GM06990 (cell line): Measurements from ENCODE around the gene TMEM163.

ENCODE experiments used
- DNase-seq: peaks from one replicate; pipeline ENCODE4 v3.0.0-alpha.2; 2011; ENCODE audit not compliant: insufficient read length; ENCODE audit errors: extremely low read depth
- H3K27me3 ChIP-seq: replicated peaks from 2 replicates; pipeline ENCODE4 v1.6.0; 2011; ENCODE audit warnings: low read length; ENCODE audit not compliant: control insufficient read depth, insufficient read depth
- H3K36me3 ChIP-seq: 2 replicates; pipeline ENCODE4 v1.5.1; 2011; ENCODE audit warnings: low read length; ENCODE audit not compliant: control insufficient read depth, insufficient read depth
- H3K4me3 ChIP-seq: replicated peaks from 2 replicates; pipeline ENCODE4 v1.5.1; 2011; ENCODE audit warnings: low read depth, mild to moderate bottlenecking, control low read depth, low read length
- CTCF ChIP-seq: IDR thresholded peaks from 2 replicates; pipeline ENCODE4 v1.5.1; 2011; ENCODE audit warnings: low read length, control low read depth, mild to moderate bottlenecking, inconsistent platforms; ENCODE audit not compliant: insufficient read depth, poor library complexity, severe bottlenecking

The TMEM163 gene

GRCh38 chr2:134416637-134417036, 302.2 kb downstream of the TMEM163 start:
- DNase-seq = no peak
- Histone ChIP-seq H3K27me3 (no peaks in the 10 kb centered on the region), H3K4me3 (no peak overlapping the region), H3K36me3 (peaks cover 5% of the 10 kb centered on the region; the same call in 1 of the 2 replicates)
- no peak for TF ChIP-seq CTCF

GRCh38 chr2:134416018-134416417, 302.8 kb downstream of the TMEM163 start:
- no peak for TF ChIP-seq CTCF

DNA sequence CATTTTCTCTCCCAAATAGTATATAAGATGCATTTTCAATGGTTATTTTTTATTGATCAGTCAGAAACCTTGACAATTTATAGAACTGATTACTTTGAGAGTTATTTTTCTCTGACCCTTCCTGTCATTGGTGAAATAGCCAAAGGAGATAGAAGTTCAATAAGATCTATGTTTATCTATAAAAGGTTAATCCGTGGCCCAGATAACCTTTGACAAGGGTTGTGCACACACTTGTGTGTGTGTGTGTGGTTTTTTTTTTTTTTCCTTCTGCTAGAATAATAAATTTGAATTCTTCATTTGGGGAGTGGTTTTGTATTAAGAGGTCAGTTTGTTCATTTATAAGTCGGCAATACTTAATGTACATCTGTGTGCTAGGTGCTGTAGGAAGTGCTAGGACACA, 304.9 kb downstream of the TMEM163 start:
- no peak for DNase-seq
- no peak for TF ChIP-seq CTCF
- peaks cover 5% of the 10 kb centered on the region; the same call in 1 of the 2 replicates for H3K36me3 ChIP-seq
- H3K4me3 ChIP-seq = no peak overlapping the region
- no peaks in the 10 kb centered on the region for H3K27me3 ChIP-seq

More at GRCh38 chr2:134416018-134416417, 302.8 kb downstream of the TMEM163 start:
- no peak overlapping the region for H3K4me3 ChIP-seq
- H3K36me3 ChIP-seq = peaks cover 5% of the 10 kb centered on the region; the same call in 1 of the 2 replicates
- no peak for DNase-seq
- no peaks in the 10 kb centered on the region for H3K27me3 ChIP-seq

DNA sequence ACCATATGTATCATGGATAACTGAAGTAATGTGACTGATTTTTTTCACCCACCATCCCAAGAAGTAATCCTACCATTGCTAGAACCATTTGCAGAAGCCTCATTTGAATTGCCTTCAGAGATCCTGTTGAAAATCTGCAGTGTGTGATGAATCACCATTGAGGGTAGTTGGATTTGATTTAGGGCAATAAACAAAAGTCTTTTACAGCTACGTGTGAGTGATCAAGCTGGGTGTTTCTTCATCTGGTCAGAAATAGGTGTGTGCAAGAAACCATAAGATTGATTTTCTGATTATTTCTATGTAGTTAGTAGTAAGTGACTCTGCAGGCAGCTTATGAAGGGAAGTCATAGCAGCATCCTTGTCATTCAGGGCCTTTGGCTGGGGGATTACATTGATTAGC, 305.4 kb downstream of the TMEM163 start:
- DNase-seq = no peak
- no peaks in the 10 kb centered on the region for H3K27me3 ChIP-seq
- no peak for TF ChIP-seq CTCF
- peaks cover 4% of the 10 kb centered on the region; the same call in 1 of the 2 replicates for H3K36me3 ChIP-seq
- no peak overlapping the region for H3K4me3 ChIP-seq

DNA sequence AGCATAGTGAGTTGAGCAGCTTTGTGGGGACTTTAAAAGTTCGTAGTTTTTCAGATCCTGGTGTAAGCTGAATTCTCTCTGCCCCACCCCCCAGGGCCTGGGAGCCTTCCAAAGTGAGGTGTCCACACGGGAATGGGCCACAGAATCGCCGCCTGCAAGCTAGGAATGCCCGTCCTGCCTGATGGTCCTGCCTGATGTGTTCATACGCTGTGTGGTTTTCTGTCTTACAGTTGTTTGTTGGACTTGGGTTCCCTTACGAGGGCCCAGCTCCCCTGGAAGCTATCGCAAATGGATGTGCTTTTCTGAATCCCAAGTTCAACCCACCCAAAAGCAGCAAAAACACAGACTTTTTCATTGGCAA, 306.2 kb downstream of the TMEM163 start:
- H3K27me3 ChIP-seq = no peaks in the 10 kb centered on the region
- no peak for DNase-seq
- peaks cover 4% of the 10 kb centered on the region for H3K36me3 ChIP-seq
- H3K4me3 ChIP-seq = no peak overlapping the region
- no peak for TF ChIP-seq CTCF
